GM12891 (cell line): ENCODE measurements around the gene KCTD3.

ENCODE experiments used
- POLR2A ChIP-seq: IDR thresholded peaks from 2 replicates; pipeline ENCODE4 v1.6.1; 2011; ENCODE audit warnings: low read depth, low read length, control low read depth
- POLR2AphosphoS5 ChIP-seq: IDR thresholded peaks from 2 replicates; pipeline ENCODE4 v1.6.1; 2011; ENCODE audit warnings: low read depth, low read length, control low read depth
- SPI1 ChIP-seq: IDR thresholded peaks from 2 replicates; pipeline ENCODE4 v1.6.1; 2011; ENCODE audit warnings: low read depth, low read length, control low read depth

DNA sequence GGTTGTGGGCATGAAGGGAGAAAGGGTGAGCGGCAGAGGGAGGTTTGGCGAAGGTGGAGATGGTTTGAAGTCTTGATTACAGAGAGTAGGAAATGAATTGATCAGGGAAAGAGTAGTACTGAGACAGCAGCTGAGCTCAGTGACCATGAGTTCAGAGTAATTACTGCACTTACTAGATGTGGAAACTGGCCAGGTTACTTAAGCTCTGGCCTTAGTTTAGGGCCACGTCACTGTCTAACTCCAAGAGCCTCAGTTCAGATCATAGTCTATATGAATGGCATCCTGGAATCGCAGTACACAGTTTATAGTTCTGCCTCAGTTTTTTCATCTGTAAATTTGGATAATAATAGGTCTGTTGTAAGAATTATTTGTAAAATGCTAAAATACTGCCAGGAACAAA lies 78.1 kb downstream of the KCTD3 start:
- TF ChIP-seq POLR2A (no peak), POLR2AphosphoS5 (no peak), SPI1 (no peak)
